Measurements from ENCODE around the gene GASK1A. TPM values are rescaled to one million over a fixed set of nuclear protein-coding genes. Genes with fewer than 3 reads are reported as not detected.

Gene GASK1A
- total RNA-seq, 2 donors from 2014 or later: 8.8 to 16.8 TPM

GRCh38 chr3:43036621-43037423 is 57.7 kb downstream of the GASK1A start:
- TF ChIP-seq POLR2A (IDR thresholded peaks at IDR 0.05): no peak
- no peak for TF ChIP-seq CTCF (IDR thresholded peaks at IDR 0.05)
- ATAC-seq: no peak
- no peaks in the 10 kb centered on the region for H3K36me3 ChIP-seq (replicated peaks in 1 of 2; ENCODE audit: insufficient read depth in 1 of 2, low read depth in 2 of 2)
- H3K4me3 ChIP-seq: no peak overlapping the region
- no peak for DNase-seq
- H3K27ac ChIP-seq: no peak overlapping the region
- WGBS, 2 donors: 83 to 89% methylated on average over 9 of the region's 9 CpGs
- no peaks in the 10 kb centered on the region for H3K4me1 ChIP-seq
- no peaks in the 10 kb centered on the region for H3K9me3 ChIP-seq
- intact Hi-C loops (cut with DNase I): no loop called here
- H3K27me3 ChIP-seq: no peaks in the 10 kb centered on the region

- TF ChIP-seq CTCF (IDR thresholded peaks at IDR 0.05) (no peak), POLR2A (IDR thresholded peaks at IDR 0.05) (no peak)
- no peak overlapping the region for H3K4me3 ChIP-seq
- H3K27ac ChIP-seq: no peak overlapping the region
- ATAC-seq: no peak
- no peak for DNase-seq
- intact Hi-C loops (cut with DNase I): no loop called here
- no peaks in the 10 kb centered on the region for H3K4me1 ChIP-seq
- no peaks in the 10 kb centered on the region for H3K9me3 ChIP-seq
- no peaks in the 10 kb centered on the region for H3K36me3 ChIP-seq (replicated peaks in 1 of 2; ENCODE audit: insufficient read depth in 1 of 2, low read depth in 2 of 2)
- H3K27me3 ChIP-seq: no peaks in the 10 kb centered on the region
- WGBS, 2 donors: 76 to 84% methylated on average over 7 of the region's 7 CpGs
Measured at GRCh38 chr3:43038010-43038409, 58.9 kb downstream of the GASK1A start.

DNA sequence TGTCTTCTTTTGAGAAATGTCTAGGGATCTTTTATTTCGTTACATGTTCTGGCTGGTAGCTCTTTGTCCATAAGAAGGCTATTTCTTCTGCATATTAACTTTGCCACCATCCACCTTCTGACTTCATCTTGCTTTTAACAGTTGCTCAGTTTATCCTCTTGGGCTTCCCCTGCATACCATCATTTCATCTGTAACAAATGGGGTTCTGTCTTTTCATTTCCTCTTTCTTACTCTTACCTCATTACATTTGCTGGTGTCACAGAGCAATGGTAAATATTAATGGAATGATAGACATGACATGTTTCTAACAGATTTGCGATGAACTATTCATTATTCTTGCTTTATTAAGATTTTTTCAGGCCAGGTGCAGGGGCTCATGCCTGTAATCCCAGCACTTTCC is 62.4 kb downstream of the GASK1A start:
- TF ChIP-seq CTCF (IDR thresholded peaks at IDR 0.05) (no peak), POLR2A (IDR thresholded peaks at IDR 0.05) (no peak)
- no peak for ATAC-seq
- Histone ChIP-seq H3K4me3 (no peak overlapping the region), H3K27me3 (no peaks in the 10 kb centered on the region), H3K4me1 (no peaks in the 10 kb centered on the region), H3K27ac (no peak overlapping the region), H3K9me3 (peaks cover 0 to 12% (median 0%) of the 10 kb centered on the region in 3 donors), H3K36me3 (replicated peaks in 1 of 2; ENCODE audit: insufficient read depth in 1 of 2, low read depth in 2 of 2) (no peaks in the 10 kb centered on the region)
- DNase-seq: no peak
- intact Hi-C loops (cut with DNase I): no loop called here
- WGBS, 2 donors: 89 to 96% methylated on average over 2 of the region's 2 CpGs

- intact Hi-C loops (cut with DNase I): no loop called here
- no peak overlapping the region for H3K4me3 ChIP-seq
- TF ChIP-seq POLR2A (IDR thresholded peaks at IDR 0.05) (no peak), CTCF (IDR thresholded peaks at IDR 0.05) (no peak)
- no peaks in the 10 kb centered on the region for H3K4me1 ChIP-seq
- H3K36me3 ChIP-seq (replicated peaks in 1 of 2; ENCODE audit: insufficient read depth in 1 of 2, low read depth in 2 of 2): no peaks in the 10 kb centered on the region
- no peak overlapping the region for H3K27ac ChIP-seq
- DNase-seq (peak in 1 of 4 donors; percentile 13), ATAC-seq (peak; percentile 45)
- no peaks in the 10 kb centered on the region for H3K27me3 ChIP-seq
- peaks cover 0 to 12% (median 0%) of the 10 kb centered on the region in 3 donors for H3K9me3 ChIP-seq
- WGBS, 2 donors: 71 to 92% methylated on average over 1 to 3 of the region's 3 CpGs
Measured at GRCh38 chr3:43043071-43043766, 64.1 kb downstream of the GASK1A start.

Measured in body of pancreas (tissue), 4 donors.